Activated T-cell treated with anti-CD3 and anti-CD28 coated beads, Interleukin-2, amount 50 U/mL, for 24 hours (primary cell): Measurements from ENCODE around the gene SH3BGRL2.
"Not testable (repeated sequence)": the region's sequence is repeated elsewhere in the genome, so short reads cannot be mapped to it uniquely, and the experiment has no call there.

ENCODE experiments used
- DNase-seq: peaks from one replicate; pipeline ENCODE4 v3.0.0-alpha.2; 2020
- H3K27ac Mint-ChIP-seq: 2 replicates; pipeline ENCODE4 v1.8.0; 2020; ENCODE audit warnings: mild to moderate bottlenecking, mixed read lengths
- H3K27me3 Mint-ChIP-seq: 2 replicates; pipeline ENCODE4 v1.8.0; 2020; ENCODE audit warnings: mixed read lengths
- H3K36me3 Mint-ChIP-seq: 2 replicates; pipeline ENCODE4 v1.8.0; 2020; ENCODE audit warnings: low read depth, mixed read lengths
- H3K4me1 Mint-ChIP-seq: 2 replicates; pipeline ENCODE4 v1.8.0; 2020; ENCODE audit warnings: low read depth, mixed read lengths
- H3K4me3 Mint-ChIP-seq: 2 replicates; pipeline ENCODE4 v1.8.0; 2020; ENCODE audit warnings: mild to moderate bottlenecking, moderate library complexity, mixed read lengths
- H3K9me3 Mint-ChIP-seq: 2 replicates; pipeline ENCODE4 v1.8.0; 2020; ENCODE audit warnings: mixed read lengths

SH3BGRL2 gene

GRCh38 chr6:79608334-79609224 is 22.6 kb upstream of the SH3BGRL2 start:
- Mint-ChIP-seq H3K27me3 (peaks cover 3% of the 10 kb centered on the region), H3K4me3 (no peak overlapping the region), H3K27ac (no peak overlapping the region), H3K4me1 (no peaks in the 10 kb centered on the region), H3K36me3 (no peaks in the 10 kb centered on the region), H3K9me3 (no peaks in the 10 kb centered on the region)
- no peak for DNase-seq

- no peak overlapping the region for H3K27ac Mint-ChIP-seq
Observed at GRCh38 chr6:79609225-79609595, 21.9 kb upstream of the SH3BGRL2 start.

GRCh38 chr6:79610306-79611009 is 20.7 kb upstream of the SH3BGRL2 start:
- no peaks in the 10 kb centered on the region for H3K9me3 Mint-ChIP-seq
- DNase-seq, result no peak
- no peaks in the 10 kb centered on the region for H3K36me3 Mint-ChIP-seq
- H3K27ac Mint-ChIP-seq, result no peak overlapping the region
- H3K4me1 Mint-ChIP-seq, result no peaks in the 10 kb centered on the region
- no peak overlapping the region for H3K4me3 Mint-ChIP-seq
- peaks cover 3% of the 10 kb centered on the region for H3K27me3 Mint-ChIP-seq

More at GRCh38 chr6:79609225-79609595, 21.9 kb upstream of the SH3BGRL2 start:
- Mint-ChIP-seq H3K9me3 (no peaks in the 10 kb centered on the region), H3K27me3 (peaks cover 3% of the 10 kb centered on the region), H3K4me3 (no peak overlapping the region), H3K36me3 (no peaks in the 10 kb centered on the region), H3K4me1 (no peaks in the 10 kb centered on the region)
- DNase-seq, result no peak

GRCh38 chr6:79612457-79612856 is 18.7 kb upstream of the SH3BGRL2 start:
- no peaks in the 10 kb centered on the region for H3K4me1 Mint-ChIP-seq
- no peaks in the 10 kb centered on the region for H3K9me3 Mint-ChIP-seq
- H3K36me3 Mint-ChIP-seq, result no peaks in the 10 kb centered on the region
- DNase-seq, result no peak
- no peak overlapping the region for H3K27ac Mint-ChIP-seq
- H3K27me3 Mint-ChIP-seq, result no peaks in the 10 kb centered on the region
- H3K4me3 Mint-ChIP-seq, result no peak overlapping the region

GRCh38 chr6:79612918-79613317 is 18.2 kb upstream of the SH3BGRL2 start:
- no peak overlapping the region for H3K4me3 Mint-ChIP-seq
- DNase-seq, result no peak
- no peaks in the 10 kb centered on the region for H3K27me3 Mint-ChIP-seq
- no peak overlapping the region for H3K27ac Mint-ChIP-seq
- no peaks in the 10 kb centered on the region for H3K36me3 Mint-ChIP-seq
- no peaks in the 10 kb centered on the region for H3K9me3 Mint-ChIP-seq
- no peaks in the 10 kb centered on the region for H3K4me1 Mint-ChIP-seq

- Mint-ChIP-seq H3K9me3 (no peaks in the 10 kb centered on the region), H3K36me3 (no peaks in the 10 kb centered on the region)
Observed at GRCh38 chr6:79613912-79614311, 17.2 kb upstream of the SH3BGRL2 start.

GRCh38 chr6:79614326-79615305 is 16.5 kb upstream of the SH3BGRL2 start:
- Mint-ChIP-seq H3K9me3 (no peaks in the 10 kb centered on the region), H3K27ac (no peak overlapping the region), H3K4me3 (no peak overlapping the region), H3K27me3 (peaks cover 3% of the 10 kb centered on the region), H3K36me3 (no peaks in the 10 kb centered on the region), H3K4me1 (no peaks in the 10 kb centered on the region)
- no peak for DNase-seq

More at GRCh38 chr6:79613912-79614311, 17.2 kb upstream of the SH3BGRL2 start:
- Mint-ChIP-seq H3K27me3 (no peaks in the 10 kb centered on the region), H3K4me3 (no peak overlapping the region), H3K4me1 (no peaks in the 10 kb centered on the region), H3K27ac (no peak overlapping the region)
- DNase-seq, result no peak

- H3K4me1 Mint-ChIP-seq, result no peaks in the 10 kb centered on the region
- no peaks in the 10 kb centered on the region for H3K9me3 Mint-ChIP-seq
- no peak overlapping the region for H3K4me3 Mint-ChIP-seq
- H3K36me3 Mint-ChIP-seq, result no peaks in the 10 kb centered on the region
- H3K27me3 Mint-ChIP-seq, result peaks cover 6% of the 10 kb centered on the region
- DNase-seq, result no peak
- H3K27ac Mint-ChIP-seq, result no peak overlapping the region
Observed at GRCh38 chr6:79617518-79617941, 13.6 kb upstream of the SH3BGRL2 start.

GRCh38 chr6:79618425-79618824 is 12.7 kb upstream of the SH3BGRL2 start:
- not testable (repeated sequence) for DNase-seq, H3K9me3 Mint-ChIP-seq, H3K27me3 Mint-ChIP-seq, H3K36me3 Mint-ChIP-seq, H3K4me3 Mint-ChIP-seq, H3K4me1 Mint-ChIP-seq, H3K27ac Mint-ChIP-seq

- no peak overlapping the region for H3K4me3 Mint-ChIP-seq
- H3K27me3 Mint-ChIP-seq, result peaks cover 6% of the 10 kb centered on the region
Observed at GRCh38 chr6:79621579-79621978, 9.6 kb upstream of the SH3BGRL2 start.

GRCh38 chr6:79622364-79622763 is 8.8 kb upstream of the SH3BGRL2 start:
- DNase-seq, result no peak
- H3K4me3 Mint-ChIP-seq, result no peak overlapping the region
- H3K27ac Mint-ChIP-seq, result no peak overlapping the region
- H3K9me3 Mint-ChIP-seq, result no peaks in the 10 kb centered on the region
- H3K27me3 Mint-ChIP-seq, result peaks cover 6% of the 10 kb centered on the region
- no peaks in the 10 kb centered on the region for H3K36me3 Mint-ChIP-seq
- no peaks in the 10 kb centered on the region for H3K4me1 Mint-ChIP-seq

More at GRCh38 chr6:79621579-79621978, 9.6 kb upstream of the SH3BGRL2 start:
- H3K27ac Mint-ChIP-seq, result no peak overlapping the region
- H3K36me3 Mint-ChIP-seq, result no peaks in the 10 kb centered on the region
- DNase-seq, result no peak
- H3K9me3 Mint-ChIP-seq, result no peaks in the 10 kb centered on the region
- no peaks in the 10 kb centered on the region for H3K4me1 Mint-ChIP-seq

GRCh38 chr6:79623106-79623505 is 8.0 kb upstream of the SH3BGRL2 start:
- no peaks in the 10 kb centered on the region for H3K36me3 Mint-ChIP-seq
- H3K27me3 Mint-ChIP-seq, result peaks cover 6% of the 10 kb centered on the region
- H3K9me3 Mint-ChIP-seq, result no peaks in the 10 kb centered on the region
- no peak overlapping the region for H3K27ac Mint-ChIP-seq
- DNase-seq, result no peak
- no peaks in the 10 kb centered on the region for H3K4me1 Mint-ChIP-seq
- no peak overlapping the region for H3K4me3 Mint-ChIP-seq

GRCh38 chr6:79625746-79626145 is 5.4 kb upstream of the SH3BGRL2 start:
- Mint-ChIP-seq H3K36me3 (no peaks in the 10 kb centered on the region), H3K4me1 (peaks cover 2% of the 10 kb centered on the region), H3K4me3 (no peak overlapping the region), H3K27ac (no peak overlapping the region), H3K9me3 (no peaks in the 10 kb centered on the region), H3K27me3 (peaks cover 13% of the 10 kb centered on the region)
- no peak for DNase-seq

GRCh38 chr6:79626811-79627210 is 4.3 kb upstream of the SH3BGRL2 start:
- Mint-ChIP-seq H3K9me3 (no peaks in the 10 kb centered on the region), H3K27ac (no peak overlapping the region), H3K4me1 (peaks cover 7% of the 10 kb centered on the region), H3K27me3 (peaks cover 23% of the 10 kb centered on the region), H3K36me3 (no peaks in the 10 kb centered on the region), H3K4me3 (no peak overlapping the region)
- no peak for DNase-seq
